Nephron (organoid): ENCODE measurements around the gene DPF3.
A peak's percentile ranks its signal among the peaks of the same experiment; 100 is the strongest.

Source experiments
- H3K27ac Mint-ChIP-seq, 3 experiments: 2 replicates each; pipeline ENCODE4 v1.8.0; 2020; ENCODE audit warnings: mixed read lengths in 3 of 3, mild to moderate bottlenecking in 2 of 3, moderate library complexity in 1 of 3
- H3K27me3 Mint-ChIP-seq: 2 replicates; pipeline ENCODE4 v1.8.0; 2021; ENCODE audit warnings: low read depth, mild to moderate bottlenecking, moderate library complexity, mixed read lengths
- H3K36me3 Mint-ChIP-seq: 2 replicates; pipeline ENCODE4 v1.8.0; 2020; ENCODE audit warnings: low read depth, mixed read lengths
- H3K4me1 Mint-ChIP-seq: 2 replicates; pipeline ENCODE4 v1.8.0; 2020; ENCODE audit warnings: mixed read lengths
- H3K4me3 Mint-ChIP-seq, 3 experiments: 2 replicates each; pipeline ENCODE4 v1.8.0; 2020; ENCODE audit warnings: mild to moderate bottlenecking in 3 of 3, mixed read lengths in 3 of 3, moderate library complexity in 2 of 3
- H3K9me3 Mint-ChIP-seq: 2 replicates; pipeline ENCODE4 v1.8.0; 2020; ENCODE audit warnings: mixed read lengths
- TF ChIP-seq, protein P1 (sequence below), 3 experiments: fragments of 200-600 bp; sonication (generic); IDR thresholded peaks; one replicate each; pipeline ENCODE4 v1.5.0; 2021; ENCODE audit warnings: antibody characterized with exemption in 3 of 3; ENCODE audit not compliant: unreplicated experiment in 3 of 3

The DPF3 gene

DNA sequence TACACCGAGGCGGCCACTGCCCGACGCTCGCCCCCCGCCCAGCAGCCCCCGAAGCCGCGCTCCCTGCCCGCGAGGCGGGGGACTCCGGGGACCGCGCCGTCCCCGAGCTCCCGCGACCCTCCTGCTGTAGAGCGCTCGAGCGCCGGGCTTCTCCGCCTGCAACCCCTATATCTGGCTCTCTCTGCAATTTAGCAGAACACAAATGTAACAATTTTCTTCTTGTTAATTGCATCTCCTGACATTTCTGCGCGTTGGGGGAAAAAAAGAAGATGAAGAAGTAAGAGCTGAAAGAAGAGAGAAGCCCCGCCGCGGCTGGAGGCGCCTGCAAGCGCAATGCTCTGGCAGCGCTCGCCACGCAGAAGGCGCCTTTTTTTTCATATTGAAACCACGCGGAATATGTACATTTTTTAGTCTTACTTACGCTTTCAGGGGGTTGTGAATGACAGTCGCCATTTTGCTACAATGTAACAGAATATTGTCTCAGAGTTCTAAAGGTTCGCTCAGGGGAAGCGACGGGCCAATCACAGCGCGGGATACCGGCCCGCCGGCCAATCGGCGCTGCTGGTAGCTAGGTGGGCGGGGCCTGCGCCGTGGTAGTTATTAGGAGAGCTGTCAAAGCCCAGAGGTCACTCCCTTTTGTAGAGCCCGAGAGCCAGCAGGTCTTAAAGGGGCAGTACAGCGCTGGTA is at the start of gene DPF3:
TSS of gene DPF3 (minus strand) at position 466 of the 687 bp plus-strand sequence. CDS start at position 453, 13 bp downstream.
- H3K36me3 Mint-ChIP-seq = no peaks in the 10 kb centered on the region
- TF ChIP-seq, protein P1, sequence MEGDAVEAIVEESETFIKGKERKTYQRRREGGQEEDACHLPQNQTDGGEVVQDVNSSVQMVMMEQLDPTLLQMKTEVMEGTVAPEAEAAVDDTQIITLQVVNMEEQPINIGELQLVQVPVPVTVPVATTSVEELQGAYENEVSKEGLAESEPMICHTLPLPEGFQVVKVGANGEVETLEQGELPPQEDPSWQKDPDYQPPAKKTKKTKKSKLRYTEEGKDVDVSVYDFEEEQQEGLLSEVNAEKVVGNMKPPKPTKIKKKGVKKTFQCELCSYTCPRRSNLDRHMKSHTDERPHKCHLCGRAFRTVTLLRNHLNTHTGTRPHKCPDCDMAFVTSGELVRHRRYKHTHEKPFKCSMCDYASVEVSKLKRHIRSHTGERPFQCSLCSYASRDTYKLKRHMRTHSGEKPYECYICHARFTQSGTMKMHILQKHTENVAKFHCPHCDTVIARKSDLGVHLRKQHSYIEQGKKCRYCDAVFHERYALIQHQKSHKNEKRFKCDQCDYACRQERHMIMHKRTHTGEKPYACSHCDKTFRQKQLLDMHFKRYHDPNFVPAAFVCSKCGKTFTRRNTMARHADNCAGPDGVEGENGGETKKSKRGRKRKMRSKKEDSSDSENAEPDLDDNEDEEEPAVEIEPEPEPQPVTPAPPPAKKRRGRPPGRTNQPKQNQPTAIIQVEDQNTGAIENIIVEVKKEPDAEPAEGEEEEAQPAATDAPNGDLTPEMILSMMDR (IDR thresholded peaks at IDR 0.05; ENCODE audit: unreplicated experiment in 3 of 3) = no peak
- H3K27ac Mint-ChIP-seq = peak within 1 kb of the TSS; percentile 74 to 90 (median 74)
- peaks cover 34% of the 10 kb centered on the region for H3K4me1 Mint-ChIP-seq
- peak within 1 kb of the TSS; percentile 97 to 100 (median 98) for H3K4me3 Mint-ChIP-seq
- H3K9me3 Mint-ChIP-seq = no peaks in the 10 kb centered on the region
- peaks cover 68% of the 10 kb centered on the region for H3K27me3 Mint-ChIP-seq

DNA sequence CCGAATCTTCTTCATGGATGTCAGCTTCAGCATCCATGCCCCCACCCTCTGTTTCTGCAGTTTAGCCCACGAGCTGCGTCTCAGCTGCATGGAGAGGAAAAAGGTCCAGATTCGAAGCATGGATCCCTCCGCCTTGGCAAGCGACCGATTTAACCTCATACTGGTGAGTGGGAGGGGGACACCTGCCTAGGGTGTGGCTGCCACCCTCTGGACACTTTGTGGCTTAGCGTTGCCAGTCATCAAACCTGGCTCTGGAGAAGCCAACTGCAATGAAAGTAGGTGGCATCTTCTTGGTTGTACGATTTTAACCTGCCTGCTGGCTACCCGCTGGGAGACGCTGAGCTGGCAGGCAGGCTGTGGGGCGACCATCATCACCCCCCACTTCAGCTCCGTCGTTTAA is 49.0 kb upstream of the DPF3 start:
- H3K27me3 Mint-ChIP-seq = no peaks in the 10 kb centered on the region
- no peak overlapping the region for H3K27ac Mint-ChIP-seq
- no peaks in the 10 kb centered on the region for H3K9me3 Mint-ChIP-seq
- TF ChIP-seq, protein P1 (IDR thresholded peaks at IDR 0.05; ENCODE audit: unreplicated experiment in 3 of 3) = no peak
- H3K4me1 Mint-ChIP-seq = peaks cover 6% of the 10 kb centered on the region
- no peak overlapping the region for H3K4me3 Mint-ChIP-seq
- H3K36me3 Mint-ChIP-seq = peaks cover 35% of the 10 kb centered on the region

GRCh38 chr14:72941286-72941985 is 47.5 kb upstream of the DPF3 start:
- Mint-ChIP-seq H3K27ac (no peak overlapping the region), H3K4me3 (no peak overlapping the region), H3K36me3 (peaks cover 34% of the 10 kb centered on the region), H3K27me3 (no peaks in the 10 kb centered on the region), H3K9me3 (no peaks in the 10 kb centered on the region), H3K4me1 (peaks cover 6% of the 10 kb centered on the region)
- TF ChIP-seq, protein P1 (IDR thresholded peaks at IDR 0.05; ENCODE audit: unreplicated experiment in 3 of 3) = no peak

- TF ChIP-seq, protein P1 (IDR thresholded peaks at IDR 0.05; ENCODE audit: unreplicated experiment in 3 of 3) = no peak
- Mint-ChIP-seq H3K36me3 (peaks cover 30% of the 10 kb centered on the region), H3K4me1 (peaks cover 6% of the 10 kb centered on the region), H3K27ac (no peak overlapping the region), H3K4me3 (no peak overlapping the region), H3K9me3 (no peaks in the 10 kb centered on the region), H3K27me3 (no peaks in the 10 kb centered on the region)
Observed at GRCh38 chr14:72939630-72940029, 45.7 kb upstream of the DPF3 start.

- Mint-ChIP-seq H3K4me3 (no peak overlapping the region), H3K27ac (no peak overlapping the region), H3K9me3 (no peaks in the 10 kb centered on the region), H3K4me1 (no peaks in the 10 kb centered on the region), H3K27me3 (no peaks in the 10 kb centered on the region), H3K36me3 (peaks cover 2% of the 10 kb centered on the region)
- TF ChIP-seq, protein P1 (IDR thresholded peaks at IDR 0.05; ENCODE audit: unreplicated experiment in 3 of 3) = no peak
Observed at GRCh38 chr14:72932893-72933292, 39.0 kb upstream of the DPF3 start.
